GM18873 (cell line): ENCODE results near the gene SH3D19.
"Not testable (repeated sequence)": the region's sequence is repeated elsewhere in the genome, so short reads cannot be mapped to it uniquely, and the experiment has no call there.

ENCODE experiments used
- ATAC-seq: cut with Tn5 transposase; IDR thresholded peaks from one replicate; pipeline ENCODE4 v1.9.1; 2021; ENCODE audit warnings: mild to moderate bottlenecking, moderate library complexity, moderate number of reproducible peaks; ENCODE audit not compliant: unreplicated experiment, low FRiP score

The SH3D19 gene

GRCh38 chr4:151163855-151164254, 161.6 kb downstream of the SH3D19 start:
- ATAC-seq = no peak

DNA sequence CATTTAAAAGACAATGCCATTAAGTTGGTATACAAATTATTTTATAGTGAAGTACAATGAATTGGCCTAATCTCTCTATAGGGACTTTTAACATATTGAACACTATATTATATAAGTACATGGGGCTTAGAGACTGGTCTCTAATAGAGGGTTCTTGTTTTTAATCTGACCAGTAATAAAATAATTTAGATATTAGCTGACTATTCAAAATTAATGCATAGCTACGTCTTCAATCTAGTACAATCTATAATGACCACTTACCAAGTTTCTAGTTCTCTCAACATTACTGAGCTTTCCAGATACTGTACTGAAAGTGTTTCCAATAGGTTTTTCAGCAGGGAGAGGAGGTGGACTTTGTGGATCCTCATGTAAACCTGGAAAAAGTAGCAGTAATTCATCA, 166.4 kb downstream of the SH3D19 start:
- ATAC-seq = no peak

- ATAC-seq = no peak
Measured at GRCh38 chr4:151157543-151157942, 167.9 kb downstream of the SH3D19 start.

DNA sequence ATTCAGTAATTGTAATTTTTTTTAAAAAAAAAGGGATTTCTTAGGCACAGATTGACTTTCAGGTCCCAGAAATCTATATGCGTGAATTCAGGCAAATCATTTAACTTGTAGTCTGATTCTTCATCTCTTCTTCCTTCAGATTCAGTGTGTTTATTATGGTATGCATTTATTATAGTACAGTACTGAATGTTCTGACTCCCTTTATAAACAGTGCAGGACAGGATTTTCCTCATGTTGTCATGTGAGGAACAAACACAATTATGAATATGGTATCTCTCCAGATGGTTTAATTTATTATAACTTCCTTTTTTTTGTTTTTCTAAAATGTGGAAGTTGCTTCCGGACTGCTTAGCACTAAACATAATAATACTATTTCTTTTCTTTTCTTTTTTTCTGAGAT, 171.8 kb downstream of the SH3D19 start:
- no peak for ATAC-seq

- no peak for ATAC-seq
Measured at GRCh38 chr4:151152028-151152427, 173.4 kb downstream of the SH3D19 start.

DNA sequence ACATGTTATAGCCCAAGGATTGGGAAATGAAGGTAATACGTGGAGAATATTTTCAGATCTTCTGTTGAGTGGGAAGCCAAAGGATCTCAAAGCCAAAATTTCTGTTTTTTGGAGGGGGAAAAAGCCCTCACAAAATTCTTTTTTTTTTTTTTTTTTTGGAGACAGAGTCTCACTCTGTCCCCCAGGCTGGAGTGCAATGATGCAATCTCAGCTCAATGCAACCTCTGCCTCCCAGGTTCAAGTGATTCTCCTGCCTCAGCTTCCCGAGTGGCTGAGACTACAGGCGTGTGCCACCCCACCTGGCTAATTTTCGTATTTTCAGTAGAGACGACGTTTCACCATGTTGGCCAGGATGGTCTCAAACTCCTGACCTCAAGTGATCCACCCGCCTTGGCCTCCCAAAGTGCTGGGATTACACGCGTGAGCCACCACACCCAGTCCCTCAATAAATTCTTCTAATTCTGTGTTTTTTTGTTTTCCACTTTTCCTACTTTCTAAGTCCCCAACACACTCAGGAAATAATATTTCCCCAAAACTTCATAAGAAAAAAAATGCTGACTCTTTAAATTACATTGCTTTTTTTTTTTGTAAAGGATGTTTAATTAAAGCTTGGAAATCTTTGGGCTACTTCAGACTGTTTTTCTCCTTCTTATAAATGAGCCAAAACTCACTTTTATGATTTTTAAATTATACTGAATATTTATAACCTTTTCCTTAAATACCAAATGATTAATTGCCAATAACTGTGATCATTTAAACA, 174.4 kb downstream of the SH3D19 start:
- no peak for ATAC-seq

- no peak for ATAC-seq
Measured at GRCh38 chr4:151148261-151148660, 177.1 kb downstream of the SH3D19 start.

GRCh38 chr4:151147000-151147399, 178.4 kb downstream of the SH3D19 start:
- no peak for ATAC-seq

GRCh38 chr4:151144329-151145072, 180.9 kb downstream of the SH3D19 start:
- ATAC-seq = no peak

DNA sequence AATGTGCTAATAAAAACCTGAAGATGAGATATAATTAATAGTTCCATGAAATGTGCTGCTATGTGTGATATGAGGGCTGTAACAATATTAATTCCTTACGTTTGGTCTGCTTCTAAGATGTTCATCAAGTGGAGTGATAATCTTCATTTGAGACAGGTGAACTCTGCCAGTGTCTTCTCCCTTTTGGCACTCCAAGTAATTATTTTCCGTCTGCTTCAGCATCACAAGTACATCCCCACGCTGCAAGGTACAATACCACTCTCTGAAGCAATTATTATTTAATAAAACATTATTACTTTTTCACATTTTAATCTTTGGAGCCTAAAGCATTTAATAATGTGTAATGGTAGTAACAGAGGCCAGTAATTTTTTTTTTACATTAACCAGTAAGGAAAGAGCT, 181.6 kb downstream of the SH3D19 start:
- ATAC-seq = no peak

DNA sequence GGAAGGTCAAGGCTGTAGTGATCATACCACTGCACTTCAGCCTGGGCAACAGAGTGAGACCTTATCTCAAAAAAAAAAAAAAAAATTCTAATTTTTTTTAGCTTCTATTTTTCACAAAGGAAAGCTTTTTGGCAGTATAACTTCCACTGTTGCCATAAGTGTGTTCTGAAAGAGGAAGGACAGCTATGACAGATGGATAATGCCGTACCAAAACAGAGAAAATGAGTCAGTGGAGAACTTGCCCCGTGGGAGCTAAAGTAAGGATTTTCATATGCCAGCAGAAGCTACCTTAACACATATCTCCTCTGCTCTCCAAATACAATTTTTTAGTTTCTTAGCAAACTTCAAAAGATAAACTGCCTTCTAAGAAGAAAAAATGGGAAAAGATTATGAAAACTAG, 182.2 kb downstream of the SH3D19 start:
- ATAC-seq = no peak

- ATAC-seq = no peak
Measured at GRCh38 chr4:151142758-151143157, 182.6 kb downstream of the SH3D19 start.

- ATAC-seq = no peak
Measured at GRCh38 chr4:151139814-151140213, 185.6 kb downstream of the SH3D19 start.

DNA sequence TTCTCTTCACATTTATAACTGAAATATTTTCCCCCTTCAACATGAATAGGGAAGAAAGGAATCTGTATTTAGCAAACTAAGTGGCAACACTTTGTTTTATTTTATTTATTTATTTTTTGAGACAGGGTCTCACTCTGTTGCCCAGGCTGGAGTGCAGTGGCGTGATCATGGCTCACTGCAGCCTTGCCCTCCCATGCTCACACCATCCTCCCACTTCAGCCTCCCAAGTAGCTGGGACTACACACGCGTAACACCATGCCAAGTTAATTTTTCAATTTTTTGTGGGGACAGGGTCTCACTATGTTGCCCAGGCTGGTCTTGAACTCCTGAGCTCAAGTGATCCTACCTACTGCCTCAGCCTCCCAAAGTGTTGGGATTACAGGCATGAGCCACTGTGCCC, 189.4 kb downstream of the SH3D19 start:
- not testable (repeated sequence) for ATAC-seq

GRCh38 chr4:151133311-151133710, 192.1 kb downstream of the SH3D19 start:
- ATAC-seq = no peak

DNA sequence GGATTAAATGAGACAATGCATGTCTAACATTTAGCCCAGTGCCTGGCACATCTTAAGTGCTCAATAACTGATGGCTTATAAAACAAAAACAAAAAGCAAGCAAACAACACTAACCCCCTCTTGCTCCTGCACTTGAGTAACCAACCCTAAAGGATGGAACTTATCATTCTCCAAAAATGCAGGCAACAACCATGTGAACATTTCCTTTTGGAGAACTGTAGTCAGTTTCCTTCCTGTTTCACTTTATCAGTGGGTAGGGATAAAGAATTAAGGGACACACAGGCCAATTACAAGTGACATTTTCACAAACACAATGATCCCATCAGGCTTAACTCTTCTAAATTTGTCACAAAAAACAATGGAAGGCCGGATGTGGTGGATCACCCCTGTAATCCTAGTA, 195.6 kb downstream of the SH3D19 start:
- ATAC-seq = no peak

DNA sequence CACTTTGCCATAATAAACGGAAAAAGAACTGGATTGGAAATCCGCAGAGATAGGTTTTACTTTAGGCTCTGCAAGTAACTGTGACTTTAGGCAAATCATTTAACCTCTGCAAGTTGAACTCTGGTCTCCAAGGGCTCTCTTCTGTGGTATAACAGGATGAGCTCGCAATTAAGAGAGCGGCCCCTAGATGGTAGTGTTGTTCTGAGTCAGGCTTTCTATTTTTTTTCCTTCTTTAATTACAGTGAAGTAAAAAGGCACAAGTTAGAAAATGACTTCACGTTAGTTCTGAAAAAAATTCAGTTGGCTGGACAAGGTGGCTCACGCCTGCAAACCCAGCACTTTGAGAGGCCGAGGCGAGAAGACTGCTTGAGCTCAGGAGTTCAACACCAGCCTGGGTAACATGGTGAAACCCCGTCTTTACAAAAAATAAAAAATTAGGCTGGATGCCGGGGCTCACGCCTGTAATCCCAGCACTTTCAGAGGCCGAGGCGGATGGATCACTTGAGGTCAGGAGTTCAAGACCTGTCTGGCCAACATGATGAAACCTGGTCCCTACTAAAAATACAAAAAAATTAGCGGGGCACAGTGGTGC, 207.9 kb downstream of the SH3D19 start:
- ATAC-seq = peak; percentile 83

DNA sequence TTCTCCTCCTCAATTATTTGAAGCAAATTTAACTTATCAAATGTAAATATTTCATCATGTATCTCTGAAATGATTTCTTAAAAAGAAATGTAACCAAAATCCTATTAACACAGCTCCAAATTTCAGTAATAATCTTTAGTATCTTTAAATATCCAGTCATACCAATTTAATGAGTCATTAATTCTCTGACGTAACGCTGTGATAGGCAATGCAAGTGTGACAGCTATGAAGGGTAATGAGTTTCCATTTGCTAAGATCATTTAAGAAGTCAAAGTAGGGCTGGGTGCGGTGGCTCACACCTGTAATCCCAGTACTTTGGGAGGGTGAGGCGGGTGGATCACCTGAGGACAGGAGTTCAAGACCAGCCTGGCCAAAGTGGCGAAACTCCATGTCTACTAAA, 210.4 kb downstream of the SH3D19 start:
- ATAC-seq = no peak

DNA sequence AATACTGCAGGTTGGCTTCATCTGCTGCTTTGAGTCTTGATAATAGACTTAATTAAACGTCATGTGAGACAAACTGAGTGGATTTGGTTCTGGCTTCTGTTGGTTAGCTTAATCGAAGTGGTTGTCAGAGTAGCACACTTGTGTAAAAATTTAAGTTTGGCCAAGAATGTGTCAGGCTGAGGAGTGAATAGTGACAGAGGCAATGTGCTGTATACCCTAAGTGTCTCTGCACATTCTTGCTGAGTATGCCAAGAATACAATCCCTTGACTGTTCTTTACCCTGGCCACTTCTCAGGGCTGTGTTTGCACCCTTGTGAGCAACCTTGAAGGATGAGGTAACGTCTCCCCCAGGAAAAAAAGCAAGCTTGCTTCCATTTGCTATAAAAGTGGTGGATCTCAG, 211.1 kb downstream of the SH3D19 start:
- ATAC-seq = no peak

DNA sequence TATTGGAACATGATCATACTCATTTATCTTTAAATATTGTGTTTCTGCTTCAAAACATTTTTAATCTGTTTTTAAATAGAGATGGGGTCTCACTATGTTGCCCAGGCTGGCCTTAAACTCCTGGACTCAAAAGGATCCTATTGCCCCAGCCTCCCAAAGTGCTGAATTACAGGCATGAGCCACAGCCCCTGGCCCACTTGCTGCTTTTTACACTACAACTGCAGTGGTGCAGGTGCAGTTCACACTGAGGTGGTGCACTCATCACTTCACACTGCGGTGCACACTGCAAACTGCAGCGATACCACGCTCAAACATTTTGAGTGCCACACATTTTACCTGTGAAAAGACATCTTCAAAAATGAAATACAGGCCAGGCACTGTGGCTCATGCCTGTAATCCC, 215.2 kb downstream of the SH3D19 start:
- no peak for ATAC-seq

- ATAC-seq = no peak
Measured at GRCh38 chr4:151107063-151107462, 218.3 kb downstream of the SH3D19 start.
